SU-DHL-6 (cell line): ENCODE measurements around the gene ERF.

ENCODE experiments used
- H2AFZ ChIP-seq: fragments of 200-600 bp; sonication (generic); 2 replicates; pipeline ENCODE4 v1.6.1; 2014; ENCODE audit warnings: low read depth, mild to moderate bottlenecking, moderate library complexity, mixed read lengths, antibody characterized with exemption, low read length; ENCODE audit not compliant: severe bottlenecking
- H3F3A ChIP-seq: fragments of 200-600 bp; shearing (Covaris generic); 2 replicates; pipeline ENCODE4 v1.6.0; 2016; ENCODE audit warnings: antibody characterized with exemption, mild to moderate bottlenecking; ENCODE audit not compliant: insufficient read depth
- H3K27ac ChIP-seq: fragments of 200-600 bp; sonication (generic); 2 replicates; pipeline ENCODE4 v1.5.1; 2016; ENCODE audit warnings: low read depth, mild to moderate bottlenecking, low read length, moderate library complexity, mixed read lengths
- H3K27me3 ChIP-seq: fragments of 200-600 bp; sonication (generic), shearing (Covaris generic); 2 replicates; pipeline ENCODE4 v1.6.0; 2014; ENCODE audit warnings: mild to moderate bottlenecking, low read length
- H3K36me3 ChIP-seq: fragments of 200-600 bp; sonication (generic); 2 replicates; pipeline ENCODE4 v1.6.1; 2014; ENCODE audit warnings: mild to moderate bottlenecking, low read length, mixed read lengths
- H3K4me2 ChIP-seq: fragments of 300-600, 200-600 bp; shearing (Covaris generic), sonication (generic); 2 replicates; pipeline ENCODE4 v1.6.0; 2014; ENCODE audit warnings: low read length, low read depth, mild to moderate bottlenecking; ENCODE audit not compliant: poor library complexity, severe bottlenecking
- H3K4me3 ChIP-seq: fragments of 200-600 bp; sonication (generic); 2 replicates; pipeline ENCODE4 v1.5.1; 2014; ENCODE audit warnings: antibody characterized with exemption, low read length, mild to moderate bottlenecking, mixed read lengths; ENCODE audit not compliant: insufficient read depth, poor library complexity, severe bottlenecking
- H3K79me2 ChIP-seq: fragments of 200-600 bp; sonication (generic); 2 replicates; pipeline ENCODE4 v1.6.1; 2014; ENCODE audit warnings: mild to moderate bottlenecking, low read length, moderate library complexity; ENCODE audit not compliant: insufficient read depth
- H3K9ac ChIP-seq: fragments of 200-600 bp; sonication (generic); 2 replicates; pipeline ENCODE4 v1.7.0; 2014; ENCODE audit warnings: mild to moderate bottlenecking, low read length
- H3K9me2 ChIP-seq: fragments of 200-600 bp; sonication (generic); replicated peaks from 2 replicates; pipeline ENCODE4 v1.6.1; 2014; ENCODE audit warnings: low read length; ENCODE audit not compliant: insufficient read depth
- H3K9me3 ChIP-seq: fragments of 200-600 bp; sonication (generic); 2 replicates; pipeline ENCODE4 v1.6.1; 2014; ENCODE audit warnings: low read length, mixed read lengths; ENCODE audit not compliant: insufficient read depth
- H4K20me1 ChIP-seq: fragments of 200-600 bp; sonication (generic); 2 replicates; pipeline ENCODE4 v1.6.1; 2014; ENCODE audit warnings: low read depth, mild to moderate bottlenecking, antibody characterized with exemption, low read length, moderate library complexity, mixed read lengths
- CTCF ChIP-seq: fragments of 200-600 bp; sonication (generic); IDR thresholded peaks from one replicate; pipeline ENCODE4 v1.5.1; 2017; ENCODE audit warnings: antibody characterized with exemption, mild to moderate bottlenecking, low read length, moderate library complexity; ENCODE audit not compliant: insufficient read depth, poor library complexity, severe bottlenecking
- EZH2phosphoT487 ChIP-seq: fragments of 200-600 bp; sonication (generic), shearing (Covaris generic); conservative IDR thresholded peaks from 2 replicates; pipeline ENCODE4 v1.6.1; 2018; ENCODE audit warnings: mild to moderate bottlenecking, antibody characterized with exemption, low read length, moderate library complexity, mixed read lengths

The ERF gene

GRCh38 chr19:42288881-42289555 lies 34.1 kb upstream of the ERF start:
- H4K20me1 ChIP-seq: no peaks in the 10 kb centered on the region
- peaks cover 15% of the 10 kb centered on the region; the same call in 1 of the 2 replicates for H3K79me2 ChIP-seq
- H3K27me3 ChIP-seq: no peaks in the 10 kb centered on the region
- H3K36me3 ChIP-seq: no peaks in the 10 kb centered on the region
- no peak overlapping the region for H3K4me3 ChIP-seq
- no peak overlapping the region for H3K27ac ChIP-seq
- H2AFZ ChIP-seq: no peak overlapping the region
- H3K9me2 ChIP-seq: no peaks in the 10 kb centered on the region
- no peaks in the 10 kb centered on the region for H3F3A ChIP-seq
- TF ChIP-seq CTCF (no peak), EZH2phosphoT487 (no peak)
- H3K4me2 ChIP-seq: no peak overlapping the region
- no peak overlapping the region for H3K9ac ChIP-seq
- H3K9me3 ChIP-seq: no peaks in the 10 kb centered on the region

- Histone ChIP-seq H3K79me2 (peaks cover 15% of the 10 kb centered on the region; the same call in 1 of the 2 replicates), H3K4me3 (no peak overlapping the region), H3K27ac (no peak overlapping the region), H3F3A (no peaks in the 10 kb centered on the region), H3K9ac (no peak overlapping the region), H4K20me1 (no peaks in the 10 kb centered on the region), H3K9me2 (no peaks in the 10 kb centered on the region), H3K36me3 (no peaks in the 10 kb centered on the region), H2AFZ (no peak overlapping the region), H3K27me3 (no peaks in the 10 kb centered on the region), H3K9me3 (no peaks in the 10 kb centered on the region), H3K4me2 (no peak overlapping the region)
- TF ChIP-seq CTCF (no peak), EZH2phosphoT487 (no peak)
Measured at GRCh38 chr19:42288387-42288786, 33.5 kb upstream of the ERF start.

- H3K4me3 ChIP-seq: no peak overlapping the region
- H4K20me1 ChIP-seq: no peaks in the 10 kb centered on the region
Measured at GRCh38 chr19:42287827-42288107, 32.8 kb upstream of the ERF start.

More at GRCh38 chr19:42287827-42288107, 32.8 kb upstream of the ERF start:
- H3K9ac ChIP-seq: no peak overlapping the region
- no peak overlapping the region for H3K27ac ChIP-seq
- peaks cover 15% of the 10 kb centered on the region; the same call in 1 of the 2 replicates for H3K79me2 ChIP-seq
- TF ChIP-seq CTCF: no peak
- TF ChIP-seq EZH2phosphoT487: no peak
- no peak overlapping the region for H3K4me2 ChIP-seq
- no peaks in the 10 kb centered on the region for H3K9me3 ChIP-seq
- no peaks in the 10 kb centered on the region for H3K36me3 ChIP-seq
- H2AFZ ChIP-seq: no peak overlapping the region
- peaks cover 5% of the 10 kb centered on the region for H3F3A ChIP-seq
- H3K9me2 ChIP-seq: no peaks in the 10 kb centered on the region
- H3K27me3 ChIP-seq: no peaks in the 10 kb centered on the region
